K562 (cell line): ENCODE results near the gene GRIN2D. TPM values are rescaled to one million over a fixed set of nuclear protein-coding genes. Genes with fewer than 3 reads are reported as not detected.

ENCODE experiments used
- AFF4 ChIP-seq: sonication (generic); formaldehyde crosslinking; IDR thresholded peaks from 2 replicates; pipeline ENCODE4 v1.8.0; 2023; ENCODE audit warnings: mild to moderate bottlenecking, missing genetic modification reagents
- ARID1B ChIP-seq: fragments of 450-650 bp; IDR thresholded peaks from 2 replicates; pipeline ENCODE4 v1.6.1; 2016; ENCODE audit warnings: antibody characterized with exemption, mild to moderate bottlenecking, inconsistent platforms
- CBFA2T2 ChIP-seq: fragments of 450-650 bp; conservative IDR thresholded peaks from 2 replicates; pipeline ENCODE4 v1.6.1; 2017; ENCODE audit warnings: mild to moderate bottlenecking
- FOXA1 ChIP-seq: fragments of 450-650 bp; IDR thresholded peaks from 2 replicates; pipeline ENCODE4 v1.6.1; 2016; ENCODE audit warnings: mild to moderate bottlenecking, borderline replicate concordance
- IFI16 ChIP-seq: fragments of 250-450 bp; sonication (Bioruptor Pico); IDR thresholded peaks from 2 replicates; pipeline ENCODE4 v2.1.2; 2022; ENCODE audit warnings: mild to moderate bottlenecking, inconsistent platforms
- PHTF2 ChIP-seq: fragments of 250-450 bp; sonication (Bioruptor Pico); IDR thresholded peaks from 2 replicates; pipeline ENCODE4 v1.5.0; 2021; ENCODE audit warnings: mild to moderate bottlenecking
- ZC3H11A ChIP-seq: IDR thresholded peaks from 2 replicates; pipeline ENCODE4 v1.6.1; 2012; ENCODE audit warnings: low read depth, low read length, improper control_type of control experiment
- polyA plus RNA-seq, 8 experiments: library from polyadenylated mRNA; depleted of rRNA in 4 of 8; stranded (reverse) in 5 of 8; unstranded in 3 of 8; fragments of >200 nt; fragmentation: Nextera tagmentation in 2 of 8; fragmentation: Illumina TruSeq in 1 of 8; extraction: Ambion mirVana in 2 of 8; extraction: Trizol in 1 of 8; gene quantifications; 2 replicates each; pipeline versions ENCODE4 v1.2.1 to v1.2.3, GENCODE V29; 2011 to 2014; ENCODE audit warnings: inconsistent platforms in 1 of 8, missing spikeins in 1 of 8
- total RNA-seq, 7 experiments: library from RNA; depleted of rRNA in 6 of 7; stranded (reverse); fragments of >200 nt in 6 of 7; fragmentation: Illumina TruSeq in 2 of 7; extraction: Trizol in 2 of 7; gene quantifications; 2 replicates each; pipeline versions ENCODE4 v1.2.1 to v1.2.3, GENCODE V29; 2011 to 2021; ENCODE audit warnings: low replicate concordance in 1 of 7
- TF ChIP-seq, protein P1 (sequence below): IDR thresholded peaks from 2 replicates; pipeline ENCODE4 v1.6.1; 2011; ENCODE audit warnings: borderline replicate concordance, low read depth, mild to moderate bottlenecking, moderate library complexity, low read length; ENCODE audit not compliant: insufficient read depth, poor library complexity, severe bottlenecking
- TF ChIP-seq, protein P2 (sequence below): sonication (generic); formaldehyde crosslinking; IDR thresholded peaks from 2 replicates; pipeline ENCODE4 v1.8.0; 2023; ENCODE audit warnings: missing genetic modification reagents, mild to moderate bottlenecking, borderline replicate concordance
- TF ChIP-seq, protein P3 (sequence below): sonication (generic); formaldehyde crosslinking; IDR thresholded peaks from 2 replicates; pipeline ENCODE4 v1.8.0; 2022; ENCODE audit warnings: mild to moderate bottlenecking, missing genetic modification reagents

GRIN2D gene
- total and polyA plus RNA-seq, 9 of the 15 experiments (the other 6 are each of a cell fraction or from before 2014, with no cell fraction given) = 0.32 to 31.5 (median 1.8) TPM

DNA sequence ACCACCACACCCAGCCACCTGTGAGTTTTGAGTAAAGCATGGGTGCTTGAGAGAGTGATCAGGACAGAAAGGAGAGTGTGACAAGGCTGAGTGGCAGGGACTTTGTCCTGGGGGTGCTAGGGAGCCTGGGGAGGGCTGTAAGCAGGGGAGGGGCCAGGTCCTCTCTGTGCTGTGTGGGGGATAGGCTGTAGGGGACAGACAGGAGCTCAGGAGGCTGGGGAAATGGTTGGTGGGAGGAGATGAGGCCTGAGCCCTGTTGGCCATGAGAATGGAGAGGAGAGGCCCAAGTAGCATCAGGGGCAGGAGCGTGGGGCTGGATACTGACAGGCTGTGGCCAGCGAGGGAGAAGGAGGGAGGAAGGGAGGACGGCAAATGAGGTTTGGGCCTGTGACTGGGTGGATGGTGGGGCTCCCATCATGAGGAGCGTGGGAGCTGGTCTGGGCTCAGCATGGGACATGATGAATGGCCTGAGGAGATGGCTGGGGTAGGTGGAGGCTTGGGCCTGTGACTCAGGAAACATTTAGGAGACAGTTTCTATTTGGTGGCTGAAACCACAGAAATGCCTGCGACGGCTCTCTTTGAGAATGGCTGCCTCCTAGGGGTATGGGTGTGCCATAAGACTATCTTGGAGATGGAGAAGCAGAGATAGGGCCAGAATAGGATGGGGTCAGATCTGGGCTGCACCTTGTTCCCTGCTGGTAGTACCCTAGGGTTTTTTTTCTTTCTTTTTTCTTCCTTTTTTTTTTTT lies 25.0 kb downstream of the GRIN2D start (continued):
- TF ChIP-seq, protein P1, sequence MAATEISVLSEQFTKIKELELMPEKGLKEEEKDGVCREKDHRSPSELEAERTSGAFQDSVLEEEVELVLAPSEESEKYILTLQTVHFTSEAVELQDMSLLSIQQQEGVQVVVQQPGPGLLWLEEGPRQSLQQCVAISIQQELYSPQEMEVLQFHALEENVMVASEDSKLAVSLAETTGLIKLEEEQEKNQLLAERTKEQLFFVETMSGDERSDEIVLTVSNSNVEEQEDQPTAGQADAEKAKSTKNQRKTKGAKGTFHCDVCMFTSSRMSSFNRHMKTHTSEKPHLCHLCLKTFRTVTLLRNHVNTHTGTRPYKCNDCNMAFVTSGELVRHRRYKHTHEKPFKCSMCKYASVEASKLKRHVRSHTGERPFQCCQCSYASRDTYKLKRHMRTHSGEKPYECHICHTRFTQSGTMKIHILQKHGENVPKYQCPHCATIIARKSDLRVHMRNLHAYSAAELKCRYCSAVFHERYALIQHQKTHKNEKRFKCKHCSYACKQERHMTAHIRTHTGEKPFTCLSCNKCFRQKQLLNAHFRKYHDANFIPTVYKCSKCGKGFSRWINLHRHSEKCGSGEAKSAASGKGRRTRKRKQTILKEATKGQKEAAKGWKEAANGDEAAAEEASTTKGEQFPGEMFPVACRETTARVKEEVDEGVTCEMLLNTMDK = peak; percentile 82
- TF ChIP-seq CBFA2T2 (no peak), PHTF2 (no peak), ARID1B (peak; percentile 40; the same call in 1 of the 2 replicates), AFF4 (CRISPR knock-in tag) (no peak), ZC3H11A (no peak), IFI16 (CRISPR knock-in tag) (no peak), FOXA1 (no peak)
- TF ChIP-seq, protein P2, sequence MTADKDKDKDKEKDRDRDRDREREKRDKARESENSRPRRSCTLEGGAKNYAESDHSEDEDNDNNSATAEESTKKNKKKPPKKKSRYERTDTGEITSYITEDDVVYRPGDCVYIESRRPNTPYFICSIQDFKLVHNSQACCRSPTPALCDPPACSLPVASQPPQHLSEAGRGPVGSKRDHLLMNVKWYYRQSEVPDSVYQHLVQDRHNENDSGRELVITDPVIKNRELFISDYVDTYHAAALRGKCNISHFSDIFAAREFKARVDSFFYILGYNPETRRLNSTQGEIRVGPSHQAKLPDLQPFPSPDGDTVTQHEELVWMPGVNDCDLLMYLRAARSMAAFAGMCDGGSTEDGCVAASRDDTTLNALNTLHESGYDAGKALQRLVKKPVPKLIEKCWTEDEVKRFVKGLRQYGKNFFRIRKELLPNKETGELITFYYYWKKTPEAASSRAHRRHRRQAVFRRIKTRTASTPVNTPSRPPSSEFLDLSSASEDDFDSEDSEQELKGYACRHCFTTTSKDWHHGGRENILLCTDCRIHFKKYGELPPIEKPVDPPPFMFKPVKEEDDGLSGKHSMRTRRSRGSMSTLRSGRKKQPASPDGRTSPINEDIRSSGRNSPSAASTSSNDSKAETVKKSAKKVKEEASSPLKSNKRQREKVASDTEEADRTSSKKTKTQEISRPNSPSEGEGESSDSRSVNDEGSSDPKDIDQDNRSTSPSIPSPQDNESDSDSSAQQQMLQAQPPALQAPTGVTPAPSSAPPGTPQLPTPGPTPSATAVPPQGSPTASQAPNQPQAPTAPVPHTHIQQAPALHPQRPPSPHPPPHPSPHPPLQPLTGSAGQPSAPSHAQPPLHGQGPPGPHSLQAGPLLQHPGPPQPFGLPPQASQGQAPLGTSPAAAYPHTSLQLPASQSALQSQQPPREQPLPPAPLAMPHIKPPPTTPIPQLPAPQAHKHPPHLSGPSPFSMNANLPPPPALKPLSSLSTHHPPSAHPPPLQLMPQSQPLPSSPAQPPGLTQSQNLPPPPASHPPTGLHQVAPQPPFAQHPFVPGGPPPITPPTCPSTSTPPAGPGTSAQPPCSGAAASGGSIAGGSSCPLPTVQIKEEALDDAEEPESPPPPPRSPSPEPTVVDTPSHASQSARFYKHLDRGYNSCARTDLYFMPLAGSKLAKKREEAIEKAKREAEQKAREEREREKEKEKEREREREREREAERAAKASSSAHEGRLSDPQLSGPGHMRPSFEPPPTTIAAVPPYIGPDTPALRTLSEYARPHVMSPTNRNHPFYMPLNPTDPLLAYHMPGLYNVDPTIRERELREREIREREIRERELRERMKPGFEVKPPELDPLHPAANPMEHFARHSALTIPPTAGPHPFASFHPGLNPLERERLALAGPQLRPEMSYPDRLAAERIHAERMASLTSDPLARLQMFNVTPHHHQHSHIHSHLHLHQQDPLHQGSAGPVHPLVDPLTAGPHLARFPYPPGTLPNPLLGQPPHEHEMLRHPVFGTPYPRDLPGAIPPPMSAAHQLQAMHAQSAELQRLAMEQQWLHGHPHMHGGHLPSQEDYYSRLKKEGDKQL (CRISPR knock-in tag) = no peak
- TF ChIP-seq, protein P3, sequence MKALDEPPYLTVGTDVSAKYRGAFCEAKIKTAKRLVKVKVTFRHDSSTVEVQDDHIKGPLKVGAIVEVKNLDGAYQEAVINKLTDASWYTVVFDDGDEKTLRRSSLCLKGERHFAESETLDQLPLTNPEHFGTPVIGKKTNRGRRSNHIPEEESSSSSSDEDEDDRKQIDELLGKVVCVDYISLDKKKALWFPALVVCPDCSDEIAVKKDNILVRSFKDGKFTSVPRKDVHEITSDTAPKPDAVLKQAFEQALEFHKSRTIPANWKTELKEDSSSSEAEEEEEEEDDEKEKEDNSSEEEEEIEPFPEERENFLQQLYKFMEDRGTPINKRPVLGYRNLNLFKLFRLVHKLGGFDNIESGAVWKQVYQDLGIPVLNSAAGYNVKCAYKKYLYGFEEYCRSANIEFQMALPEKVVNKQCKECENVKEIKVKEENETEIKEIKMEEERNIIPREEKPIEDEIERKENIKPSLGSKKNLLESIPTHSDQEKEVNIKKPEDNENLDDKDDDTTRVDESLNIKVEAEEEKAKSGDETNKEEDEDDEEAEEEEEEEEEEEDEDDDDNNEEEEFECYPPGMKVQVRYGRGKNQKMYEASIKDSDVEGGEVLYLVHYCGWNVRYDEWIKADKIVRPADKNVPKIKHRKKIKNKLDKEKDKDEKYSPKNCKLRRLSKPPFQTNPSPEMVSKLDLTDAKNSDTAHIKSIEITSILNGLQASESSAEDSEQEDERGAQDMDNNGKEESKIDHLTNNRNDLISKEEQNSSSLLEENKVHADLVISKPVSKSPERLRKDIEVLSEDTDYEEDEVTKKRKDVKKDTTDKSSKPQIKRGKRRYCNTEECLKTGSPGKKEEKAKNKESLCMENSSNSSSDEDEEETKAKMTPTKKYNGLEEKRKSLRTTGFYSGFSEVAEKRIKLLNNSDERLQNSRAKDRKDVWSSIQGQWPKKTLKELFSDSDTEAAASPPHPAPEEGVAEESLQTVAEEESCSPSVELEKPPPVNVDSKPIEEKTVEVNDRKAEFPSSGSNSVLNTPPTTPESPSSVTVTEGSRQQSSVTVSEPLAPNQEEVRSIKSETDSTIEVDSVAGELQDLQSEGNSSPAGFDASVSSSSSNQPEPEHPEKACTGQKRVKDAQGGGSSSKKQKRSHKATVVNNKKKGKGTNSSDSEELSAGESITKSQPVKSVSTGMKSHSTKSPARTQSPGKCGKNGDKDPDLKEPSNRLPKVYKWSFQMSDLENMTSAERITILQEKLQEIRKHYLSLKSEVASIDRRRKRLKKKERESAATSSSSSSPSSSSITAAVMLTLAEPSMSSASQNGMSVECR (CRISPR knock-in tag) = no peak
